Fibroblast of mammary gland (primary cell): ENCODE results near the gene DYRK1A.

Experiments used
- DNase-seq: peaks from one replicate; pipeline ENCODE4 v3.0.0-alpha.2; 2010; ENCODE audit warnings: low read depth
- H3K4me3 ChIP-seq: 2 replicates; pipeline ENCODE4 v1.5.1; 2011; ENCODE audit warnings: low read depth, mild to moderate bottlenecking, low read length, moderate library complexity; ENCODE audit not compliant: control insufficient read depth
- TF ChIP-seq, protein P1 (sequence below): conservative IDR thresholded peaks from 2 replicates; pipeline ENCODE4 v1.5.1; 2011; ENCODE audit warnings: low read depth, low read length, inconsistent platforms; ENCODE audit not compliant: control insufficient read depth, insufficient read depth

The DYRK1A gene

DNA sequence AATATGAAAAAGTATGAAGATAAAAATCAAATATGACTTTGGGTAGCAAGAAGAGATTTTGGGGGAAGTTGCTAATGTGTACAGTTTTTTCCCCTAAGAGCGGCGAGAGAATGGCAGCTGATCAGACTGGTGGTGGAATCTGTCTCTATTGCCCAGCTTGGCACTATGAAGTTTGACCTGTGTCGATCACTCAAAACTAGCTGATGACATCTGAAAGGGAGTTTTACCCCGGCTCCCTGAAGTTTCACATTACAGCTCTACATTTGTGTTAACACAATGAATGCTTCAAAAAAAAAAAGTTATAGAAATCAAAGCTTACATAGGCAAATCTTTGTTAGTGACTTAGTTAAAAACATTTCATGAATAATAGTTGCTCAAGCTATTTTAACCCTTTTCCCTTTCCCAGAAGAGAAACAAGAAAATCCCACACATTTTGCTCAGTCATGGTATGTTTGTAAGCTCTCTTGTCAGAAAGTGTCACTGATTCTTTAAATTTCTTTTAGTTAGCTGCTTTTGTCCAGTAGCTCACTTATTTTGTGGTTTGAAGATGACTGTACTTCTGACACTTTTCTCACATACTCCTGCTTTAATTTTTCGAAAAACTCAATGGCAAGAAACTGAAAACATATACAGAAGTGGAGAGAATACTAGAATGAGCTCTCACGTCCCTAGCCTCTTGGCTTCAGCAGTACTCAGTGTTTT lies 41.3 kb downstream of the DYRK1A start:
- TF ChIP-seq, protein P1, sequence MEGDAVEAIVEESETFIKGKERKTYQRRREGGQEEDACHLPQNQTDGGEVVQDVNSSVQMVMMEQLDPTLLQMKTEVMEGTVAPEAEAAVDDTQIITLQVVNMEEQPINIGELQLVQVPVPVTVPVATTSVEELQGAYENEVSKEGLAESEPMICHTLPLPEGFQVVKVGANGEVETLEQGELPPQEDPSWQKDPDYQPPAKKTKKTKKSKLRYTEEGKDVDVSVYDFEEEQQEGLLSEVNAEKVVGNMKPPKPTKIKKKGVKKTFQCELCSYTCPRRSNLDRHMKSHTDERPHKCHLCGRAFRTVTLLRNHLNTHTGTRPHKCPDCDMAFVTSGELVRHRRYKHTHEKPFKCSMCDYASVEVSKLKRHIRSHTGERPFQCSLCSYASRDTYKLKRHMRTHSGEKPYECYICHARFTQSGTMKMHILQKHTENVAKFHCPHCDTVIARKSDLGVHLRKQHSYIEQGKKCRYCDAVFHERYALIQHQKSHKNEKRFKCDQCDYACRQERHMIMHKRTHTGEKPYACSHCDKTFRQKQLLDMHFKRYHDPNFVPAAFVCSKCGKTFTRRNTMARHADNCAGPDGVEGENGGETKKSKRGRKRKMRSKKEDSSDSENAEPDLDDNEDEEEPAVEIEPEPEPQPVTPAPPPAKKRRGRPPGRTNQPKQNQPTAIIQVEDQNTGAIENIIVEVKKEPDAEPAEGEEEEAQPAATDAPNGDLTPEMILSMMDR = no peak
- DNase-seq = peak; percentile 43
- H3K4me3 ChIP-seq = no peak overlapping the region

DNA sequence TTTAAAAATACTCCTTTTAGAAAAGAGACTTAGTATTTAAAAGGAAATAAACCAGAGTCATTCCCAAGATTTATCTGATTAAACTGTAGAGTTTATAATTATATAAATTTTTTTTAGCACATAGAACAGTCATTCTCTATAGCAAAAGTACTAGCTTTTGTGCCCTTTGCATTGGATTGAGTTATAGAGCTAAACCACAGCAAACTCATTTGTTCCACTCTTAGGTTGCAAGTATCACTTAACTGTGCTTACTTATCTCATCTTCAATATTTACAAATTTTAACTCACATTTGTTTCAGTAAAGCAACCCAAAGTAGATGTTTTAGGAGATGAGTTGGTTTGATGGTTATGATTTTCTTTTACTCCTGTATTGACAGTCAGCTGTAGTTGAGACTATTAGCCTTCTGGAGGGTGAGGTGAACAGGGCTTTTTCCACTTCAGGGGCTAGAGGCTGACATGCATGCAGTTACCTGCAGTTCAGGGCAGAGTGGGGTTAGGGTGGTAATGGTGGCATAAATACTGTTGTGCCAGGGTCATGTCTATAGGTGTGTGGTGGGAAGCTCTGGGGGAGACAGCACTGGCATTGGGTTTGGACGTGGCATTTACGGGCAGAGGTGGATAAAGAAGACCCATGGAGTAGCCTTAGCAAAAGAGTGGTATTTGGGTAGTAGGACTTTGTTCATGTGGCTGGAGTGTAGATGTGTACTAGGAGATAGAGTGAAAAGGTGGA lies 42.1 kb downstream of the DYRK1A start:
- DNase-seq = no peak
- TF ChIP-seq, protein P1 = no peak
- no peak overlapping the region for H3K4me3 ChIP-seq

DNA sequence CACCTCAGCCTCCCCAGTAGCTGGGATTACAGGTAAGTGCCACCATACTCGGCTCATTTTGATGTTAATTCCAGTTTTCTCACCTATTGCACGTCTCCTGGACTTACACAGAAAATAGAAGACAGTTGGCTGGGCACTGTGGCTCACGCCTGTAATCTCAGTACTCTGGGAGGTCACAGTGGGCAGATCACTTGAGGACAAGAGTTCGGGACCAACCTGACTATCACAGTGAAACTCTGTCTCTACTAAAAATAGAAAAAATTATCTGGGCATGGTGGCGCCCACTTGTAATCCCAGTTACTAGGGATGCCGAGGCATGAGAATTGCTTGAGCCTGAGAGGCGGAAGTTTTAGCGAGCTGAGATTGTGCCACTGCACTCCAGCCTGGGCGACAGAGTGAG lies 44.1 kb downstream of the DYRK1A start:
- no peak for DNase-seq
- no peak overlapping the region for H3K4me3 ChIP-seq
- TF ChIP-seq, protein P1 = no peak

GRCh38 chr21:37412603-37413360 lies 46.2 kb downstream of the DYRK1A start:
- peak; percentile 70 for DNase-seq
- no peak overlapping the region for H3K4me3 ChIP-seq
- TF ChIP-seq, protein P1 = no peak

DNA sequence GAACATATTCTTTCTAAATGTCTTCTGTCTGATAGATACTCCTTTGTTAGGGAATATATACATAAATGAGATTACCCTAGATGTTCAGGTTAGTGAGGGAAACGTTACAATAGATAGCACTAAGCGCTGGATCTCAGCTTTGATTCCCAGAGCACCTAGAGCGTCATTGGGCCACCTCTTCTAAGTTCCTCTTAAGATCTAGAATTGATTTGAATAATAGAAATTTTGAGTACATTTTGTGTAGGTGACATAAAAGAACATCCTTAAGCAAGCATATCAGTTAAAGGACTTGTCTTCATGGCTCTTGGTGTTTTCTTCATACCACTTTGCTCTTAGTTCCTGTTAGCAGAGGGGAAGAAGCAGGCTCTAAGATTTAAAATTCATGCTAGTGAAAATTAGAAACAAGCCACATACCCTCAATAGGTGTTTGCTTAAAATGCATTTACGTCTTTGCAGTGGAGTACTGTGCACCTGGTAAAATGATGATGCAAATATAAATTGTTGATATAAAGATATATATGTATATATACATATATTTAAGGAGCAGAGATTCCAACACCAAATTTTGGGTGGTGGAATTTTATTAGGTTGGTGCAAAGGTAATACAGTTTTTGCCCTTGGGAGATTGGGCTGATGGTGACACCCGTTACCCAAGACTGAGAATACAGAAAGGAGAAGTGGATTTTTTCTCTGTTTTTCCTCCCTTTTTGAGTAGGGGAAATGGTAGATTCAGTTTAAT lies 47.1 kb downstream of the DYRK1A start:
- DNase-seq = no peak
- H3K4me3 ChIP-seq = no peak overlapping the region
- TF ChIP-seq, protein P1 = no peak

DNA sequence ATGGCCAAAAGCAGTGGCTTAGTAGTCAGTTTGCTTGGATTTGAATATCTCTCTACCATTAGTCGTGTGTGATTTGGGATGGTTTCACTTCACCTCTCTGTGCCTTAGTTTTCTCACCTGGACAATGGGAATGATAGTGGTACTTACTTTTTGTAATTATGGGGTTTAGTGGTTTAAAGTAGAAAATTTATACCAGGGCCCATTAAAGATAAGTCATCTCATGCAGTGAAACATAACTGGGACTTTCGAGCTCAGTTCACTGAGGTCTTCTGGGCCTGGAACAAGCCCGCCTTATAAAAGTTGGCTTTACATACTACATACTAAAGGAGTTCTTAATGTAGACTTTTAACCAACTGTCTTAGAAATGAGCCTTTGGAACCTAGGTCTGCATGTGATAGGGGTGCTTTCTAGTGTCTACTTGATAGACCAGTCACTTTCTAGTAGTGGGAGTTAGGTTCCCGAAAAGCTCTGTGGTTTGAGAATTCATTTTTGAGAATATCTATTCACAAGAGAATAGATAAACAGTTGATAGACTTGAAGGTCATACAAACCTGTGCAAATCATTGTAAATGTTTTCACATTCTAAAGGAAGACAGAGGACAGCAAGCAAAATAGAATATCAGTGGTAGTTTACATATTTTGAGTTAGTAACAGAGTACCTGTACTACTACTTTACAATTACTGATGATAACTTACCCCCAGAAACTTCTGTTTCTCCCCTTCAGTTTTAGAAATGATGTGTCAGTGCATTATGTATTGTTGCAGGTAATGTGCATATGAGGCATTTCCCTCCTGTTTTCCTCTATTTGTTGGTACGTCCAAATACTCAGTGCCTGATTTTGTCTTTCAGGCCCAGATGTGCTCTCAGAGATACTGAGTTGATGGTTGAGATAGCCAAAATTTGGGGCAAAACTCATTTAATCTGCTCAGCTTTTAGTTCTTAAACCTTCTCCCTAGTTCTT lies 48.0 kb downstream of the DYRK1A start:
- no peak for DNase-seq
- H3K4me3 ChIP-seq = no peak overlapping the region
- TF ChIP-seq, protein P1 = no peak
